Trophoblast cell (in vitro differentiated cells and primary cell): ENCODE results near the gene NSD1.

Experiments used
- DNase-seq, 2 donors: peaks; one replicate each; pipeline ENCODE4 v3.0.0-alpha.2; 2016
- H2AFZ ChIP-seq: 2 replicates; pipeline ENCODE4 v1.6.1; 2013; ENCODE audit warnings: low read length, moderate library complexity, mild to moderate bottlenecking; ENCODE audit not compliant: insufficient read depth, poor library complexity
- H2AK5ac ChIP-seq: 2 replicates; pipeline ENCODE4 v1.6.1; 2013; ENCODE audit warnings: mild to moderate bottlenecking, low read length
- H2BK120ac ChIP-seq: 2 replicates; pipeline ENCODE4 v1.6.1; 2013; ENCODE audit warnings: low read length, mild to moderate bottlenecking, moderate library complexity; ENCODE audit not compliant: insufficient read depth, poor library complexity
- H2BK12ac ChIP-seq: 2 replicates; pipeline ENCODE4 v1.6.1; 2013; ENCODE audit warnings: mild to moderate bottlenecking, low read length, moderate library complexity
- H2BK5ac ChIP-seq: 2 replicates; pipeline ENCODE4 v1.6.1; 2013; ENCODE audit warnings: low read length, low read depth, moderate library complexity, mild to moderate bottlenecking; ENCODE audit not compliant: poor library complexity
- H3K14ac ChIP-seq: 2 replicates; pipeline ENCODE4 v1.6.1; 2013; ENCODE audit warnings: mild to moderate bottlenecking, low read length
- H3K18ac ChIP-seq: 2 replicates; pipeline ENCODE4 v1.6.1; 2013; ENCODE audit warnings: mild to moderate bottlenecking, low read length
- H3K23ac ChIP-seq: 2 replicates; pipeline ENCODE4 v1.6.1; 2013; ENCODE audit warnings: low read length
- H3K27ac ChIP-seq: 2 replicates; pipeline ENCODE4 v1.5.1; 2013; ENCODE audit warnings: low read depth, mild to moderate bottlenecking, inconsistent platforms, low read length, moderate library complexity
- H3K27me3 ChIP-seq: 2 replicates; pipeline ENCODE4 v1.6.1; 2013; ENCODE audit warnings: inconsistent platforms, mild to moderate bottlenecking, low read length, moderate library complexity; ENCODE audit not compliant: insufficient read depth
- H3K36me3 ChIP-seq, 2 experiments: 1 replicate in 1 of 2; 2 replicates in 1 of 2; pipeline ENCODE4 v1.6.1; 2013; ENCODE audit warnings: low read length in 2 of 2, mild to moderate bottlenecking in 2 of 2, moderate library complexity in 1 of 2; ENCODE audit not compliant: insufficient read depth in 2 of 2, control insufficient read depth in 1 of 2
- H3K4ac ChIP-seq: 2 replicates; pipeline ENCODE4 v1.6.1; 2013; ENCODE audit warnings: low read depth, mild to moderate bottlenecking, low read length, moderate library complexity
- H3K4me1 ChIP-seq, 2 experiments: 1 replicate in 1 of 2; 2 replicates in 1 of 2; pipeline ENCODE4 v1.6.1; 2013; ENCODE audit warnings: low read length in 2 of 2, mild to moderate bottlenecking in 2 of 2, moderate library complexity in 1 of 2; ENCODE audit not compliant: insufficient read depth in 2 of 2, control insufficient read depth in 1 of 2
- H3K4me2 ChIP-seq: 2 replicates; pipeline ENCODE4 v1.6.1; 2013; ENCODE audit warnings: inconsistent platforms, mild to moderate bottlenecking, low read length, moderate library complexity
- H3K4me3 ChIP-seq: 2 replicates; pipeline ENCODE4 v1.5.1; 2013; ENCODE audit warnings: mild to moderate bottlenecking, low read depth, low read length, inconsistent platforms
- H3K79me1 ChIP-seq: one replicate; pipeline ENCODE4 v1.6.1; 2013; ENCODE audit warnings: low read length
- H3K79me2 ChIP-seq: 2 replicates; pipeline ENCODE4 v1.6.1; 2013; ENCODE audit warnings: low read length, mild to moderate bottlenecking; ENCODE audit not compliant: control insufficient read depth, insufficient read depth, poor library complexity
- H3K9ac ChIP-seq: 2 replicates; pipeline ENCODE4 v1.6.1; 2013; ENCODE audit warnings: mild to moderate bottlenecking, low read length
- H3K9me3 ChIP-seq: 2 replicates; pipeline ENCODE4 v1.6.1; 2013; ENCODE audit warnings: low read depth, mild to moderate bottlenecking, control low read depth, inconsistent platforms, low read length; ENCODE audit not compliant: insufficient read depth
- H4K12ac ChIP-seq: 2 replicates; pipeline ENCODE4 v1.6.1; 2013; ENCODE audit warnings: low read depth, mild to moderate bottlenecking, low read length, moderate library complexity
- H4K8ac ChIP-seq: 2 replicates; pipeline ENCODE4 v1.6.1; 2013; ENCODE audit warnings: low read depth, mild to moderate bottlenecking, low read length, moderate library complexity
- H4K91ac ChIP-seq: one replicate; pipeline ENCODE4 v1.6.1; 2013; ENCODE audit warnings: low read depth, mild to moderate bottlenecking, low read length, moderate library complexity
- WGBS: extraction: QIAGEN DNeasy Blood & Tissue Kit; methylation state at CpG from one replicate; pipeline ENCODE4 v1.1.7; 2013; ENCODE audit warnings: missing lambda C conversion rate; ENCODE audit not compliant: insufficient read length, insufficient coverage; ENCODE audit errors: extremely low coverage; 5-methylcytosine and 5-hydroxymethylcytosine counted together

The NSD1 gene

GRCh38 chr5:177154003-177154643 lies 20.6 kb downstream of the NSD1 start:
- Histone ChIP-seq H3K79me1 (no peaks in the 10 kb centered on the region), H3K4me1 (no peaks in the 10 kb centered on the region), H3K4me3 (no peak overlapping the region), H4K8ac (no peak overlapping the region), H3K23ac (no peak overlapping the region), H2AK5ac (no peak overlapping the region), H2AFZ (no peak overlapping the region), H3K79me2 (no peaks in the 10 kb centered on the region), H4K12ac (no peak overlapping the region), H3K27ac (no peak overlapping the region), H2BK120ac (no peak overlapping the region), H3K27me3 (no peaks in the 10 kb centered on the region), H3K4ac (no peak overlapping the region), H4K91ac (no peak overlapping the region), H3K4me2 (no peak overlapping the region), H3K9ac (no peak overlapping the region), H2BK5ac (no peak overlapping the region), H3K36me3 (peaks cover 12 to 31% of the 10 kb centered on the region in 2 experiments), H2BK12ac (no peak overlapping the region), H3K18ac (no peak overlapping the region), H3K9me3 (no peaks in the 10 kb centered on the region), H3K14ac (no peak overlapping the region)
- no peak for DNase-seq
- WGBS = no CpG with 5 or more reads among the region's 6 CpGs

- Histone ChIP-seq H3K79me1 (no peaks in the 10 kb centered on the region), H3K4me3 (no peak overlapping the region), H3K4me2 (no peak overlapping the region), H4K12ac (no peak overlapping the region), H3K9me3 (peaks cover 2% of the 10 kb centered on the region), H3K4ac (no peak overlapping the region), H3K4me1 (no peaks in the 10 kb centered on the region), H3K27me3 (no peaks in the 10 kb centered on the region), H3K79me2 (no peaks in the 10 kb centered on the region), H3K14ac (no peak overlapping the region), H4K91ac (no peak overlapping the region), H3K27ac (no peak overlapping the region), H2BK120ac (no peak overlapping the region), H2BK5ac (no peak overlapping the region), H3K23ac (no peak overlapping the region), H3K36me3 (peaks cover 19 to 27% of the 10 kb centered on the region in 2 experiments), H2AK5ac (no peak overlapping the region), H3K18ac (no peak overlapping the region), H3K9ac (no peak overlapping the region), H4K8ac (no peak overlapping the region), H2BK12ac (no peak overlapping the region), H2AFZ (no peak overlapping the region)
- no peak for DNase-seq
- WGBS = no CpG with 5 or more reads among the region's 6 CpGs
Measured at GRCh38 chr5:177162379-177162778, 28.8 kb downstream of the NSD1 start.

GRCh38 chr5:177163500-177163899 lies 29.9 kb downstream of the NSD1 start:
- H3K4me1 ChIP-seq = no peaks in the 10 kb centered on the region
- H3K27ac ChIP-seq = no peak overlapping the region
- WGBS = no CpG with 5 or more reads among the region's 2 CpGs
- no peaks in the 10 kb centered on the region for H3K79me2 ChIP-seq
- no peak overlapping the region for H3K23ac ChIP-seq
- no peak overlapping the region for H2BK120ac ChIP-seq
- no peak for DNase-seq
- peaks cover 19 to 26% of the 10 kb centered on the region in 2 experiments for H3K36me3 ChIP-seq
- H3K4ac ChIP-seq = no peak overlapping the region
- H3K9ac ChIP-seq = no peak overlapping the region
- H2AK5ac ChIP-seq = no peak overlapping the region
- H4K12ac ChIP-seq = no peak overlapping the region
- no peaks in the 10 kb centered on the region for H3K27me3 ChIP-seq
- H4K91ac ChIP-seq = no peak overlapping the region
- H3K4me2 ChIP-seq = no peak overlapping the region
- H3K4me3 ChIP-seq = no peak overlapping the region
- H4K8ac ChIP-seq = no peak overlapping the region
- H3K18ac ChIP-seq = no peak overlapping the region
- no peak overlapping the region for H2BK12ac ChIP-seq
- H3K14ac ChIP-seq = no peak overlapping the region
- no peak overlapping the region for H2AFZ ChIP-seq
- no peak overlapping the region for H2BK5ac ChIP-seq
- peaks cover 2% of the 10 kb centered on the region for H3K9me3 ChIP-seq
- H3K79me1 ChIP-seq = no peaks in the 10 kb centered on the region

- Histone ChIP-seq H3K14ac (no peak overlapping the region), H2BK5ac (no peak overlapping the region), H2AFZ (no peak overlapping the region), H3K9me3 (no peaks in the 10 kb centered on the region), H3K36me3 (peaks cover 20 to 28% of the 10 kb centered on the region in 2 experiments), H3K27me3 (no peaks in the 10 kb centered on the region), H3K18ac (no peak overlapping the region), H3K27ac (no peak overlapping the region), H3K4me1 (no peaks in the 10 kb centered on the region), H2BK12ac (no peak overlapping the region), H3K79me1 (no peaks in the 10 kb centered on the region), H2AK5ac (no peak overlapping the region), H4K8ac (no peak overlapping the region), H3K79me2 (peaks cover 3% of the 10 kb centered on the region), H3K4ac (no peak overlapping the region), H2BK120ac (no peak overlapping the region), H3K9ac (no peak overlapping the region), H3K4me2 (no peak overlapping the region), H3K23ac (no peak overlapping the region), H3K4me3 (no peak overlapping the region), H4K12ac (no peak overlapping the region), H4K91ac (no peak overlapping the region)
- no peak for DNase-seq
- no CpG with 5 or more reads among the region's 15 CpGs for WGBS
Measured at GRCh38 chr5:177169271-177169670, 35.7 kb downstream of the NSD1 start.
